HG02981 (cell line): ENCODE data around the gene SPRR2F.
"Not testable (repeated sequence)": the region's sequence is repeated elsewhere in the genome, so short reads cannot be mapped to it uniquely, and the experiment has no call there.

Experiments used
- ATAC-seq: cut with Tn5 transposase; IDR thresholded peaks from one replicate; pipeline ENCODE4 v1.9.1; 2021; ENCODE audit warnings: mild to moderate bottlenecking, moderate library complexity; ENCODE audit not compliant: unreplicated experiment

SPRR2F gene

GRCh38 chr1:153113416-153113815, at the start of gene SPRR2F:
Gene SPRR2F (minus strand): TSS chr1:153113516. CDS start chr1:153112733, 783 bp downstream.
- ATAC-seq, result no peak

GRCh38 chr1:153155541-153155940, 42.2 kb upstream of the SPRR2F start:
- ATAC-seq, result no peak

- ATAC-seq, result no peak
Observed at GRCh38 chr1:153152481-153152880, 39.2 kb upstream of the SPRR2F start.

GRCh38 chr1:153150846-153151245, 37.5 kb upstream of the SPRR2F start, which contains the start of gene SPRR2G:
Gene SPRR2G (minus strand): TSS chr1:153150890. CDS start chr1:153150110, 780 bp downstream.
- ATAC-seq, result no peak

GRCh38 chr1:153141377-153141776, 28.1 kb upstream of the SPRR2F start:
- no peak for ATAC-seq

- ATAC-seq, result no peak
Observed at GRCh38 chr1:153140484-153140883, 27.2 kb upstream of the SPRR2F start.

GRCh38 chr1:153133743-153134142, 20.4 kb upstream of the SPRR2F start:
- ATAC-seq, result no peak

GRCh38 chr1:153133267-153133666, 20.0 kb upstream of the SPRR2F start:
- no peak for ATAC-seq

- ATAC-seq, result not testable (repeated sequence)
Observed at GRCh38 chr1:153128688-153129087, 15.4 kb upstream of the SPRR2F start.

- ATAC-seq, result no peak
Observed at GRCh38 chr1:153127296-153127695, 14.0 kb upstream of the SPRR2F start.

- ATAC-seq, result no peak
Observed at GRCh38 chr1:153125536-153125935, 12.2 kb upstream of the SPRR2F start.

GRCh38 chr1:153123793-153124192, 10.5 kb upstream of the SPRR2F start:
- ATAC-seq, result not testable (repeated sequence)

- no peak for ATAC-seq
Observed at GRCh38 chr1:153122831-153123421, 9.6 kb upstream of the SPRR2F start.

- ATAC-seq, result no peak
Observed at GRCh38 chr1:153120945-153121344, 7.6 kb upstream of the SPRR2F start.

- ATAC-seq, result no peak
Observed at GRCh38 chr1:153119491-153119971, 6.2 kb upstream of the SPRR2F start.

- ATAC-seq, result not testable (repeated sequence)
Observed at GRCh38 chr1:153115264-153115663, 1.9 kb upstream of the SPRR2F start.

- not testable (repeated sequence) for ATAC-seq
Observed at GRCh38 chr1:153112454-153112853, 862 bp downstream of the SPRR2F start.

- no peak for ATAC-seq
Observed at GRCh38 chr1:153100245-153100644, 13.1 kb downstream of the SPRR2F start.

GRCh38 chr1:153099461-153100045, 13.8 kb downstream of the SPRR2F start:
- no peak for ATAC-seq

- no peak for ATAC-seq
Observed at GRCh38 chr1:153095764-153096163, 17.6 kb downstream of the SPRR2F start.

- ATAC-seq, result no peak
Observed at GRCh38 chr1:153094426-153094825, 18.9 kb downstream of the SPRR2F start, which contains the start of gene SPRR2E. Gene SPRR2E (minus strand): TSS chr1:153094526. CDS start chr1:153093751, 775 bp downstream.

GRCh38 chr1:153087652-153088051, 25.7 kb downstream of the SPRR2F start:
- no peak for ATAC-seq
